SH-SY5Y (cell line): ENCODE measurements around the gene SLC9A4.

Experiments used
- GATA2 ChIP-seq: IDR thresholded peaks from 2 replicates; pipeline ENCODE4 v1.6.1; 2011; ENCODE audit warnings: mild to moderate bottlenecking, low read depth, low read length
- GATA3 ChIP-seq: IDR thresholded peaks from 2 replicates; pipeline ENCODE4 v1.6.1; 2011; ENCODE audit warnings: low read depth, mild to moderate bottlenecking, low read length, moderate library complexity

- TF ChIP-seq GATA2, result no peak
- TF ChIP-seq GATA3, result no peak
Observed at GRCh38 chr2:102550151-102550550, 77.1 kb downstream of the SLC9A4 start.
